GM12865 (cell line): ENCODE results near the gene CLASP1.

Experiments used
- DNase-seq: peaks from one replicate; pipeline ENCODE4 v3.0.0; 2010; ENCODE audit warnings: low read depth
- H3K4me3 ChIP-seq: 2 replicates; pipeline ENCODE4 v1.5.1; 2011; ENCODE audit warnings: mild to moderate bottlenecking, low read depth, low read length, control low read depth
- CTCF ChIP-seq: IDR thresholded peaks from 2 replicates; pipeline ENCODE4 v1.5.1; 2011; ENCODE audit warnings: low read length, control low read depth, low read depth, inconsistent platforms; ENCODE audit not compliant: insufficient read depth; ENCODE audit errors: missing control alignments

The CLASP1 gene

GRCh38 chr2:121505005-121505404, 144.3 kb downstream of the CLASP1 start:
- no peak for TF ChIP-seq CTCF
- no peak overlapping the region for H3K4me3 ChIP-seq
- DNase-seq = no peak

GRCh38 chr2:121504316-121504715, 144.9 kb downstream of the CLASP1 start:
- H3K4me3 ChIP-seq = no peak overlapping the region
- no peak for TF ChIP-seq CTCF
- DNase-seq = no peak

GRCh38 chr2:121502781-121503180, 146.5 kb downstream of the CLASP1 start:
- DNase-seq = no peak
- H3K4me3 ChIP-seq = no peak overlapping the region
- TF ChIP-seq CTCF = no peak

- H3K4me3 ChIP-seq = no peak overlapping the region
- no peak for TF ChIP-seq CTCF
- DNase-seq = no peak
Measured at GRCh38 chr2:121502246-121502645, 147.0 kb downstream of the CLASP1 start.

- no peak for DNase-seq
- no peak for TF ChIP-seq CTCF
- H3K4me3 ChIP-seq = no peak overlapping the region
Measured at GRCh38 chr2:121501554-121501953, 147.7 kb downstream of the CLASP1 start.

- TF ChIP-seq CTCF = no peak
- H3K4me3 ChIP-seq = no peak overlapping the region
- no peak for DNase-seq
Measured at GRCh38 chr2:121501031-121501430, 148.2 kb downstream of the CLASP1 start.

- TF ChIP-seq CTCF = no peak
- no peak for DNase-seq
- no peak overlapping the region for H3K4me3 ChIP-seq
Measured at GRCh38 chr2:121498731-121499130, 150.5 kb downstream of the CLASP1 start.
